Measurements from ENCODE around the gene FYCO1. TPM values are rescaled to one million over a fixed set of nuclear protein-coding genes. Genes with fewer than 3 reads are reported as not detected.
A peak's percentile ranks its signal among the peaks of the same experiment; 100 is the strongest.

The FYCO1 gene
- total RNA-seq, 1 donor from 2014 or later: 18.5 TPM

DNA sequence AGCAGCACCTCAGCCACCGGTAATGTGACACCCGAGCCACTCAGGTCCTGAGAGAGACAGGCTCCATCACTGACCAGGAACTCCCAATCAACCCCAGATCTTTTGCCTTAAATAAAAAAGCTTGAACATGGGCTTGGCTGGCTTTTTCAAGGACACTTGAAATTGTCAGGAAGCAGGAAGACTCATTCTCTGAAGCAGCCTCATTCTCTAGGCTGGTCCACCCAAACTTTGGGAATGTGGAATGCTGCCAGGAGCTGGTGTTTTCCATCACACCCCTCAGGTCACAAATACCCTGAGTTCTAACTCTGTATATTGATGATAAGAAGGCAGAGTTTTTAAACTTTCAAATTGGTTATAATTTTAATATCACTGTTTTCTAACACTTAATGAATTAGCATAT is 35.3 kb downstream of the FYCO1 start:
- no peak for ATAC-seq

DNA sequence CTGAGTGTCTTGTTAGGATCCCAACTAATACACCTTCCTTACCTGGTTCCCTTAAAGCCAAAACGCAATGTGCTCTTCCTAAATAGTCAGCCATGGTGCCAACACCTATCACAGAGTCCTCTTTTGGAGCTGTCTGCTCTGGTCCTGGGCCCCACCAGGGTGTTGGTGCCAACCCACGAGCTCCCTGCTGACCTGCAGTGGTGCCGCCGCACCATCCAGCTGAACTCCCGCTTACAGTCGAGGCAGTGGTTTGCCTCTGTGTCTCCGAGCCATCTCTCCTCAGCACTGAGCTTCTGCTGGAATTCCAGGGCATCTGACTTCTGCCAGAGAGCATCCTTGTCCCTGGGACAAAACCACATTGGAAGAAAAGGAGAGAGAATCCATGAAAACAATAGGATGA is 36.4 kb downstream of the FYCO1 start:
- no peak for ATAC-seq

DNA sequence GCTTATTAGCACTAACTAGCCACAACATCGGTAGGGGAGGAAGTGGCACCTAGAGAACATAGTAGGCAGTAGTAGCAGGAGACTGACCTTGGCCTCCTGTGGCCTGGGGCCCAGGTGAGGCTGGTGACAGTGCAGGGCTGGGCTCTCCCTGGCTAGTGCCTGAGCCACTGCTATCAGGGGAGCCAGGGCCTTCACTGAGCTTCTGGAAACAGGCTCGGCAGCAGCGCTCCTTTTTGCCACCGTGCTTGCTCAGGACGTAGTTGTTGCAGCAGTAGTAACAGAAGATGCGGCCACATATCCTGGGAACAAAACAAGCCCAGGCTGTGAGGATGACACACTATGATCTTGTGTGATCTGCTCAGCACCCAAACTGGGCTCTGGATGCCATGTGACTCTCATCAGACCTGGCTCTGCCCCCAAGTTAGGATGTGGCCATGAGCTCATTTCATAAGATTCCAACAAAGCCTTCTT is 37.3 kb downstream of the FYCO1 start:
- ATAC-seq: no peak

DNA sequence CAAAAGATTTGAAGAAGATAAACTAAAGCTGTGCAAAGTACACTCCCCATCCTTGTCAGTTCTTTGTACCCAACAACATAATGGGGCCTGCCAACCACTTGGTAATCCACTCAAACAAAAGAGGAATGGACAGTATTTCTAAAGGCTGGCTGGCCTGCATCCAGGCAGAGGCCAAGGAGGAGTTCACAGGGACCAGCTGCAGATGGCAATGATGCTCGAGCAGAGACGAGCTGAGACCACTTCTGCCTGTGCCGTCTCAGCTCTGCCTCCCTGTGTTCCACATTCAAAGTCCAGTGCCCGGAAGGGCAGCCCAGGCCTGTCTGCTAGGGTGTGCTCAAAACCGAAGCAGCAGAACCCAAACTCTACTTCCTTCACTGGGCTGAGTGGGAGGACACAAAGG is 38.0 kb downstream of the FYCO1 start:
- no peak for ATAC-seq

DNA sequence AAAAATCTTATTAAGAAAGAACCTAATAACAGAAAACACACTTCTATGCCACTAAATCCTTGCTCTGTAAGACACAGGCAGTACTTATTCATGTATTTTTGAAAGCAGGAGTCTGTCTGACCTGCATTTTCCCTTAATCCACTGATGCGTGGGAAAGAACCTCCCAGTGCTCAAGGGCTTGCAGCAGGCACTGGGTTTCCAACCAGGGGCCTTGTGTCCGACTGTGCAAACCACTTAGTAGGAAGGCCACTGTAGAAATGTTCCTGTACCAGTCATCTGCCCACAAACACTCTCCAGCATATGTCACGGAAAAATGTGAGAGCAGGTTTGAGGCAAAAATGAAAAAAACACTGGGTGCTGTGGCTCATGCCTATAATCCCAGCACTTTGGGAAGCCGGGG is 39.9 kb downstream of the FYCO1 start:
- ATAC-seq: no peak

DNA sequence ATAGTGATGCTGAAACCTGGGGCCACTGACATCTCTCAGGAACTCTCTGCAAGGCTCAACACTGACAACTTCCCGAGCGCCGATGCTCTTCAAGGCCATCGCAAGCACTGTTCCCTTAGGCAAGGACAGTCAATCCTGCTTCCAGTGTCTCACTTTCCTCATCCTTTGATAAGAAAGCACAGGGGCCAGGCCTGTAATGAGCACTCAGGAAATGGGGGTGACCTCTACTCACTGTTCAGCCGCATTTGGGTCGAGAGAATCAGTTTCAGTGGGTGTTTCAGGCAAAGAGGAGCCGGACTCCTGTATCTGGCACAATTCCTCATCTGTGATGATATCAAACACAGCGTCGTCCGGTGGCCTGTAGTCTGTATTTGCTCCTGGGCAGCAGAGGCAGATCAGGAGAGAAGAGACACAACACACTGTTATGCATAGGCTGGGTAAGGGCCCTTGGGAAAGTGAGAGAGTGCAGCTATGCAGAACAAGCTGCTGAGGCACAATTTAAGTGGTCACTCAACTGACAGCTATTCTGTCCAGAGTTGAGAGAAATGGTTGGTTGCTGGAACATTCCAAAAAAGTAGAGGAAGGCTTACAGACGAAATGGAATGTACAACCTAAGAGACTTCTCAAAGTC is 40.5 kb downstream of the FYCO1 start:
- no peak for ATAC-seq

DNA sequence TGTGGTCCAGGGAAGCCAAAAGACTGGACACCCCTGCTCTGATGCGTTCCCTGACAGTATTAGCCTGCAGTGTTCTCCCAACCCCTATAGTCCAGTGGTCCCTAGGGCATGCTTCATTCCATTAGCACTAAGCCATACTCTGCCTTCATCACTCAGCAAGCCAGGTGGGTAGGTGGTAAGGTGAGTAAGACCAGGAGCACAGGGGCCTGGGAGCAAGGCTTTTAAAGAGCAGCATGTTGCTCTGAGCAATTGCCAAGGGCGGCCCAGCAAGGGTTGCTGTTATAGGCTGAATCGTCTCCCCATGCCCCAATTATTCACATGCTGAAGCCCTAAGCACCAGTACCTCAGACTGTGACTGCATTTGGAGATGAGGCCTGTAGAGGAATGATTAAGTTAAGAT is 41.3 kb downstream of the FYCO1 start:
- ATAC-seq: no peak

DNA sequence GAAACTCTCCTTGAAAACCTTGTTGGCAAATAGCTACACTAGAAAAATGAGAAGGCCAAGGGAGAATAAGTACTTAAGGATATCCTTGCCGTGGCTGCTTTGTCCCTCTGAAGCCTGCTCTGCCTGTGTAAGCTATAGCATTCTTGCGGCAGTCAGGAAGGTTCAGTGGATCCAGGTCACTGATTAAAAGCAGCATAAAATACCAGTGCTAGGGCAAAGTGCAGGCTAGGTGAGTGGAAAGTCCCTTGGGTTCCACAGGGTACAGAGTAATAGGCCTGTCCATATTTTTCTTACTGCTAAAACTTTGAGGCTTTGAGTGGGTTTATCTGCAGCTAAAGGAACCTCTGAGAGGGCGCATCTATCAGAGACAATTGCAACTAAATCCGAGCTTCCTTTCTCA is 42.1 kb downstream of the FYCO1 start:
- no peak for ATAC-seq

DNA sequence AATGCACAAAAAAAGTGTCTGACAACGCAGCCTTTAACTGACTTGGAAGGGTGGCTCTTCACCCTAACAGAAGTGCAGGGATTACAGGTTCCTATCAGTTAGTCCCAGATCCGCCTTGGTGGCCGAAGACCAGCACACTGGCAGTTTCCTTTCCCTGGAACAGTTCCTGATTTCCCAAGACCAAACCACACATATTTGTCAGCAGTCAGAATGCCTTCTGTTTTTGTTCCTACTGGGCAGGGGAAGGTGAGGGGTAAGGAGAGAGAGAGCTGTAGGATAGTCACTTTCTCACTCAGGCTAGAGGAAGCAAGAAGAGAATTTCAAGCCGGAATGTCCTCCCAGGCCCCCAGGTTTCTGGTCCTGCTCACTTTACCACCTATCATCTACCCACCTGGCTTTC is 43.2 kb downstream of the FYCO1 start:
- no peak for ATAC-seq

DNA sequence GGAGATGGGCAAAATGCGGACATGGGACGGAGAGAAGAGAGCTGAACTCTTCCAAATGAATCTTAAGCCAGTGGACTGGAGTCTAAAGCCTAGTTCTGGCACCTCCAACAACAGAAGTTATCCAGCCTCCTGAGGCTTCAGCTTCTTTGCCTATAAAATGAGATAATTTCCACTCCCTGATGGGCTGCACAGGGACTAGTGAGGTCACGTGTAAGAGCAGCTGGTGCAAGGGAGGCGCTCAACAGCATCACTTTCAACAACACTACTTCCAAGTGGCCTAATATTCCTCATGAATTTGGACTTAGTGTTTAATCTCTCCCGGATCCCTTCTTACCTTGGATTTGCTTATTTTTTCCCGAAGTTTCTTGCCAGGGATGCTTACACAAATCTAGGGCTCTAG is 43.7 kb downstream of the FYCO1 start:
- ATAC-seq: no peak

DNA sequence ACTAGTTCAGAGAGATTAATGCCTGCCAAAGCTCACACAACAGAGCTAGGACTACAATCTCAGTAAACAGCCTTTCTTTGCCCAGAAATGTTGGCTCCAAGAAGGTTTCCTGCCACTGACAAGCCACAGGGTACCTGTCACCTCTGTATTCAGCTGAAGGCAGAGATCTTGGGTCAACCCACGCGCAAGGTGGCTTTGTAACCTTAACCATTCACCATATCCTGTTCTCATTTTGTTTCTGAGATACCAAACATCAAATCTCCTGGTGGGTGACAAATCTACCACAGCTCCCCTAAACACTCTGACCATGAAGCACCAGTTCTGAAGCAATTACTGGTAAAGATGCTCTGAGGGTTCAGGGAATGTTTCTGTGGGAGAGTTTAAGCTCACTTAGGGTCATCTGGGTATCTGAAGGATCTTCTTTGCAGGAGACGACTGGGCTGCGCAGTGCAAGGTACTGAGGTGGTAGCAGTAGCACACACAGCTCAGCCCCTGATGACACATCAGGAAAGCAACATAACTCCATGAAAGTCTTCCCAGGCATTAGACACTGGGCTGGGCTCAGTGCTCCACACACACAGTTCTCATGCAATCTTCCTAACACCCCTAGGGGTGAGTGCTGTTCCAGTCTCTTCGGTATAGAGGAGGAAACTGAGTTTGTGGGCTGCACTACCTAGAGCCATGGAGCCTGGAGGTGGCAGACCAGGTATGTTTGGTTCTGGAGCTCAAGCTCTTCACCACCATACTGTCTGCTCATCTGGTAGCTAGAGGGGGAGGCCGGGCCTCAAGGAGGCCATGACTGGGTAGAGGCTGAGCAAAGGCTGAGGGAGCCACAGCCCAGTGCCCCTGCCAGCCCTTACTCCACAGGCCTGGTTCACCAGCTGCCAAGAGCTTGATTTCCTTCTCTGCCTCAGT is 44.7 kb downstream of the FYCO1 start:
- peak; percentile 14 for ATAC-seq

DNA sequence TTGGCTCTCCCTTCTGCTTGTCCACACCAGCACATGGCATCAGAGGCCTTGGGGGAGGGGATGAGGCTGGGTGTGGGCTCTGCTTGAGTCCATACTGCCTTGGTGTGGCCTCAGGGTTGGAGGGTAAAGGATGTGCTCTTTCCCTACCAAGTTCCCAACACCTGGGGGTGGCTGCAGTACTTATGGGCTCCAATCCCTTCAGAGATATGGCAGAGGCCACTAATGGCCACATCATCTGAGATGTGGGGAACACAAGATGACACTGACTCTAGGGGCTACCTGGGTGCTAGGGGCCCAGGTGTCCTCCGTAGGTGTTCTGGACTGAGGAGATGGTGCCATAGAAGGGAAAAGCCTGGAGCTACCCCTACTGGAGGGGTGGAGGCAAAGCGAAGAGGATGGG is 45.5 kb downstream of the FYCO1 start:
- no peak for ATAC-seq

DNA sequence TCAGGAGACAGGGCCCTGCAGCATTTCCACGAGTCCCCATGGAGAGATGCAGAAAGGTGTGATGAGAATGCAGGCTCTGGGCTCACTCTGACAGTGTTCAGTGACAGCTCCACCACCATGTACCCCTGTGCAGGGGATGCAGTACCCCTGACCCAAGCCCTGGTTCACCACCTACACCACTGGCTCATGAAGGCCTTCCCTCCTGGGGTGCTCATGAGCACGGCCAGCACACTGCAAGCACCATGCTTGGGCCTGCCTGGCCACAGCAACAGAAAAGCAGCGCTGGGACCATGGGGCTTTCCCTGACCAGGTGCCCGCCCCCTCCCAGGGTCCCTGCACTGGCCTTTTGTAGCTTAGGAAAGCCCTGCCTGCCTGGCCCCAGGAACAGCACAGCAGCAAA is 46.2 kb downstream of the FYCO1 start:
- ATAC-seq: no peak

DNA sequence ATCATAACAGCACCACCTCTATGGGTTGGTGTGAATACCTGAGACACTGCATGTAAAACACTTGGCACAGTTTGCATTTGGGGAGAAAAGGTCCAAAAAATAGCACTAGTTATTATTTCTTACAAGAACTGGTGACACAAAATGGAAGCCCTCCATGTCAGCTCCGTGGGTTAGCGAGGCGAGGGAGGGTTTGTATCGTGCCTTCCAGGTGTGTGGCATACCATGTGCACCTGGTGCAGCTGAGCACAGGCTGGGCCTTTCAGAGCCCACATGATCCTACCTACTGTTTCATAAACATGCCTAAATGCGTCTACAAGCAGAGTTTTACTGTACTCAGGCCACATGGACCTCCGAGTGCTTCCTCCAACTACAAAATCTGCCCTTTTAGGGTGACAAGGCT is 46.7 kb downstream of the FYCO1 start:
- ATAC-seq: no peak

DNA sequence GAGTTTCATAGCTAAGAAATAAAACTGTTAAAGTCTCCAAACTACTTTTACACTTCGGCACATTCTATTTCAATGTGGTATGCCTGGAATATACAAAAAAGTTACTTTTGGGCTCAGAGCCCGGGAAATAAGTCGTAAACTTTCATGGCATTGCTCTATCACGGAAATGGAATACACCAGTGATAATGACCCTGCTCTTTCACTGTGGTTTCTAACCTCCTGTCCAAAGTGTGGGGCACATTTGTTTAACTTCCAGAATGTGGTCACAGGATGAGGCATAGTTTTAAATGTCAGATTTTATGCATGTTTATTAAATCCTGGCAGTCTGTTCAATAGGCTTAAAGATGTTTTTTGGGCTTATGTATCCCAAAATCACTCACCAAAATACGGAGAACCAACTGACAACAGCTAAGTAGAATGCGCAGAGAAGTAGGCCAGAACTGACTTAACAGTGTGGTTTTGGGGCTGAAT is 47.3 kb downstream of the FYCO1 start:
- ATAC-seq: no peak

DNA sequence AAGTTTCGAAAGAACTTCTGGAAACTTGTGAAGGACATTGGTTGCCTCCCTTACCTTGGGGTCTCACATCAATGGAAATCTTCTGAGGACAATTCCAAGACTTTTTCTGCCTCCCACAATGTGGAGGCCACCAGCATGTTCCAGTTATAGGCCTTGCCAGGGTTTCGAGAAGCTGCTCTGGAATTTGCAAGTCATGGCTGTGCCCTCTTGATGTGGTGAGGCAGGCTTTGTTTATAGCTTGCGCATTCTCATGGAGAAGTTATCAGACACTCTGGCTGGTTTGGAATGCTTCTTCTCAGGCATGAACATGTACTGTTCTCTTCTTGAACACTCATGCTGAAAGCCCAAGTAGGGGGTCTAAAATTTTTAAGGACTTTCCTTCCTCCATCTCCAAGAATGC is 48.3 kb downstream of the FYCO1 start:
- ATAC-seq: no peak

DNA sequence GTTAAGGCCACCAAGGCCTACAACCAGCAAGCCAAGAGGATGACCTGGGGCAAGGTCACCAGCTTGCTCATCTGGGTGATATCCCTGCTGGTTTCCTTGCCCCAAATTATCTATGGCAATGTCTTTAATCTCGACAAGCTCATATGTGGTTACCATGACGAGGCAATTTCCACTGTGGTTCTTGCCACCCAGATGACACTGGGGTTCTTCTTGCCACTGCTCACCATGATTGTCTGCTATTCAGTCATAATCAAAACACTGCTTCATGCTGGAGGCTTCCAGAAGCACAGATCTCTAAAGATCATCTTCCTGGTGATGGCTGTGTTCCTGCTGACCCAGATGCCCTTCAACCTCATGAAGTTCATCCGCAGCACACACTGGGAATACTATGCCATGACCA is 48.7 kb downstream of the FYCO1 start:
- ATAC-seq: no peak

DNA sequence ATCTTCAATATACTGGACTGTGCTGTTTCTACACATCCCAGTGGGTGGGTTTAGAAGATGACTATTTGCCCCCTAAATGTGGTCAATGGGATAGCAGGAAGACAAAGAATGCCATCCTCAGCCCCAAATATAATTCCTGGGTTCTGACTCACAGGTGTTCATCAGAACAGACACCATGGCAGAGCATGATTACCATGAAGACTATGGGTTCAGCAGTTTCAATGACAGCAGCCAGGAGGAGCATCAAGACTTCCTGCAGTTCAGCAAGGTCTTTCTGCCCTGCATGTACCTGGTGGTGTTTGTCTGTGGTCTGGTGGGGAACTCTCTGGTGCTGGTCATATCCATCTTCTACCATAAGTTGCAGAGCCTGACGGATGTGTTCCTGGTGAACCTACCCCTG is 49.3 kb downstream of the FYCO1 start:
- no peak for ATAC-seq

DNA sequence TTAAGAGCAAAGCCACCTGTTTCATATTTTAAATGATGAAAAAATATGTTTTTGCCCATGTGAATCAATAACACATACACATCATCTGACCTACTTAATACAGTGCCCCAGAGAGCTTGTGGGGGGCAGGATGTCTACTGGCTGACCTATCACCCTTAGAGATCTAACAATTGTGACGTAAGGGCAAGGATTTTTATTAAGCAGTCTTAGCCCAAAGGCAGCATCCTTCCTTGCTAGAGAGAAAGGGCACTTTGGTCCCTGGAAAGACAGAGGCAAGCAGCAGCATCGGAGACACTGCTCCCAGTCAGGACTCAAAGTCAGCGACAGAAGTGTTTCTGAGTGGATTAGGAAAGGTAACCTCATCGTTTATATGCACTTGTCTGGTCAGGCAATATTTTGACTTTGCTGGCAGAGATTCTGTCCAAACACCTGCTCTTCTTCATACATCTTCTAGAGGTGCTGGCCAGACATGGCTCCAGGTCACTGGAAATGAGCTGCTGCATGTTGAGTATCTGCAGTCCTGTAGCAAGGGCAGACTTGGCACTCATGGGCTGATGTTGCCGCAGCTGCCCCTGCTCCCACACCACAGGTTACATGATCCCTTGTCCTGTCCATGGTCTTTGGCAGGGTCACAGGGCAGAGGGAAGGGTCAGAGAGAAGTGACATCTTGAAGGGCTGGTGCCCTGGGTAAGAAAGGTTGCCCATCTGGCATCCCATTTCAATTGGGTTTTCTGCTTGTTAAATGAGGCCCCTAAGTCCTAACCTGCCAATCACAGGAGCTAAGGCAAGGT is 50.6 kb downstream of the FYCO1 start:
- no peak for ATAC-seq

DNA sequence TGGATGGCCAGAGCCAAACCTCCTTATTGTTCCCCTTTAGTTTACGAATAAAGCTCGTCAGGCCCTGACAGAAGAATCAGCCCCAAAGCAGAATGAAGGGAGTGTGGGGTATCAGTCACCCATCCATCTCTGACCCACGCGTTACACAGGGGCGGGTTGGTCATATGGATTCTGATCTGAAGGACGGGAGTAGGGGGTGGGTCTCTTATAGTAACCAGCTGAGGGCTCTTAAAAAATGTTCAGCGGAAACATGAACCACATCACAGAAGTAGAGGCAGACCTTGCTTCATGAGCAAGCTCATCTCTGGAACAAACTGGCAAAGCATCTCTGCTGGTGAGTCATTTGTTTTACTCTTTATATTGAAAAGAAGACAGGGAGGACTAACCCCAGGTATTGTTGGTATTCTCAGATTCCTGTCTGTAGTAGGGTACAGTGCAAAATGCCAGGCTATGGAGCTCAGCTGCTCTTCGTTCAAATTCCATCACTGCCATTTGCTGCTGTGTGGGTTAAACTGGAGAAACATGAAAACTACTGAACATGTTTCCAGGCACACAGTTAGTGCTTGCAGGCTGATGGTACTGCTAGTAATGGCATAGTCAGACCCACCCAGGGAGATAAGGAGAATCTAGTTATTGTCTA is 52.3 kb downstream of the FYCO1 start, which contains the start of gene CXCR6:
TSS of gene CXCR6 (plus strand) at position 258 of the 640 bp plus-strand sequence. CDS start 3,018 bp downstream, outside the sequence.
- no peak for ATAC-seq

DNA sequence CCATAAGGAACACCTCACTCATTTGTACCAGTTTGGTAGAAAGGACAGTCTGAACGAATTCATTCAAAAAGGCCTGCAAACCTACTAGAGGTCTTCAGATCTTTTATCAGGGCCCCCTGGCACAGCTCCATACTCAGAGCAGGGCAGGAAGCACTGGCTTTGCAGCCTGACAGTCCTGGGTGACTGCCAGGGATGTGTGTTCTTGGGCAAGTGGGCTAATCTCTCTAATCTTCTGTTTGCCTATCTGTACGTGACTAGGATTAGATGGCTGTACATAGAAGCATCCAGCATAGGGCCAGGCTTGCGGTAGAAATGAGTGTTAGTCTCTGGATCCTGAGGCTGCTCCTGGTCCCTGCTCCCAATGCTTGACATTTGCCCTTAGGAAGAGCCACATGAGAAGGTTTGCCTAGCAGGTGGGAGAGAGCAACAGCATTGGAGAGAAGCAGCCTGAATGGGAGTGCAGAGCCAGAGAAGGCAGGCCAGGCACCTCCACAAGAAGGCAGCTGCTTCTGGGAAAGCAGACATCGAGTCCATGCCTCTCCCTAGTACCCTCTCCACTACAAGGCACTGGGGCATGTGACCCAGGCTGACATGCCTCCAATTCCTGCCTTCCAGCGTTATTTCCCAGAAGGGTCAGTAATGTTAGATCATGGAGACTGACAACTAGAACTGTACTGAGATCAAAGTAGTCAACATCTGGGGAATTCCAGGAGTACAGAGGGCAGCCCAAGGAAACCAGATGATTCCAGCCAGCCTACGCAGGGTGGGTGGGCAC is 53.4 kb downstream of the FYCO1 start:
- no peak for ATAC-seq
